Progenitor cell of endocrine pancreas (in vitro differentiated cells): ENCODE data around the gene LPAR1. TPM values are rescaled to one million over a fixed set of nuclear protein-coding genes. Genes with fewer than 3 reads are reported as not detected.

Experiments
- DNase-seq: peaks from one replicate; pipeline ENCODE4 v3.0.0; 2021; ENCODE audit warnings: low spot score; ENCODE audit not compliant: unreplicated experiment
- H3K27ac Mint-ChIP-seq: 2 replicates; pipeline ENCODE4 v1.8.0; 2021; ENCODE audit warnings: mild to moderate bottlenecking, moderate library complexity, mixed read lengths
- H3K27me3 Mint-ChIP-seq: 2 replicates; pipeline ENCODE4 v1.8.0; 2021; ENCODE audit warnings: mixed read lengths
- H3K36me3 Mint-ChIP-seq: 2 replicates; pipeline ENCODE4 v1.8.0; 2022; ENCODE audit warnings: mixed read lengths; ENCODE audit not compliant: insufficient read depth
- H3K4me1 Mint-ChIP-seq: 2 replicates; pipeline ENCODE4 v1.8.0; 2021; ENCODE audit warnings: low read depth, mixed read lengths
- H3K4me3 Mint-ChIP-seq: 2 replicates; pipeline ENCODE4 v1.8.0; 2021; ENCODE audit warnings: low read depth, mild to moderate bottlenecking, moderate library complexity, mixed read lengths
- H3K9me3 Mint-ChIP-seq: 2 replicates; pipeline ENCODE4 v1.8.0; 2021; ENCODE audit warnings: low read depth, mixed read lengths
- total RNA-seq: library from RNA; stranded (reverse); gene quantifications from 2 replicates; pipeline ENCODE4 v1.2.1, GENCODE V29; 2021
- TF ChIP-seq, protein P1 (sequence below): fragments of 200-600 bp; sonication (generic); IDR thresholded peaks from one replicate; pipeline ENCODE4 v1.5.0; 2021; ENCODE audit warnings: antibody characterized with exemption, mild to moderate bottlenecking; ENCODE audit not compliant: unreplicated experiment

Gene LPAR1
- total RNA-seq, 1 donor from 2014 or later: 17.4 TPM

DNA sequence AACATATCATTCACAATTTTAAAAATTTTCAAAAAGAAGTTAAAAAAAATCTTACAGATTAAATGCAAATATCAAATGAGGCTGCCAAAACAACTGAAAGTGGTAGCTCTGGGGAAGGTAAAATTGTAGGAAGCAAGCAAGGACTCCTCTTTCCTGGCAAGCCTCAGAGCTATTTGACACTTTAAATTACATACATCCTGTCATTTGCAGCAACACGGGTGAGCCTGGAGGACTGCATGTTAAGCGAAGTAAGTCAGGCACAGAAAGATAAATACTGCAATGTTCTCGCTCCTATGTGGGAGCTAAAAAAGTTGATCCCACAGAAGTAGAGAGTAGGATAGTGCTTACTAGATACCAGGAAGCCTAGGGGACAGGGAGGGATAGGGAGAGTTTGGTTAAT is 58.0 kb downstream of the LPAR1 start:
- no peak overlapping the region for H3K27ac Mint-ChIP-seq
- no peaks in the 10 kb centered on the region for H3K36me3 Mint-ChIP-seq

DNA sequence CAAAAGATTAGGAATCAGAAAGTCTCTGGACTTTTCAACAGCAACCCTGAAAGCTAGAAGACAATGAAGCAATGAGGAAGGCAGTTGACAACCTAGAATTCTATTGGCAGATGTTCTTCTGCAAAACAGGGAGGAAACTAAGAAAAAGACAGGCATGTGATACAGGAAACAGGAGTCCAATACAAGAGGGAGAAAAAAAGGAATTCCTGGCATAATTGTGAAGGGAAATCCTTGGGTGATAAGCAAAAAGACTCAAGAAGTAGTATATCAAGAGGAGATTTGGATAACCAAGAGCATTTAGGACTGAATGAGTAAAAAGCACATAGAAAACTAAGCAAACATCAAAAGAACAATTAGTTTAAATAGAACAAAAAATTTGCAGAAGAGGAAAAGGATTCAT is 58.6 kb downstream of the LPAR1 start:
- no peak for DNase-seq
- TF ChIP-seq, protein P1, sequence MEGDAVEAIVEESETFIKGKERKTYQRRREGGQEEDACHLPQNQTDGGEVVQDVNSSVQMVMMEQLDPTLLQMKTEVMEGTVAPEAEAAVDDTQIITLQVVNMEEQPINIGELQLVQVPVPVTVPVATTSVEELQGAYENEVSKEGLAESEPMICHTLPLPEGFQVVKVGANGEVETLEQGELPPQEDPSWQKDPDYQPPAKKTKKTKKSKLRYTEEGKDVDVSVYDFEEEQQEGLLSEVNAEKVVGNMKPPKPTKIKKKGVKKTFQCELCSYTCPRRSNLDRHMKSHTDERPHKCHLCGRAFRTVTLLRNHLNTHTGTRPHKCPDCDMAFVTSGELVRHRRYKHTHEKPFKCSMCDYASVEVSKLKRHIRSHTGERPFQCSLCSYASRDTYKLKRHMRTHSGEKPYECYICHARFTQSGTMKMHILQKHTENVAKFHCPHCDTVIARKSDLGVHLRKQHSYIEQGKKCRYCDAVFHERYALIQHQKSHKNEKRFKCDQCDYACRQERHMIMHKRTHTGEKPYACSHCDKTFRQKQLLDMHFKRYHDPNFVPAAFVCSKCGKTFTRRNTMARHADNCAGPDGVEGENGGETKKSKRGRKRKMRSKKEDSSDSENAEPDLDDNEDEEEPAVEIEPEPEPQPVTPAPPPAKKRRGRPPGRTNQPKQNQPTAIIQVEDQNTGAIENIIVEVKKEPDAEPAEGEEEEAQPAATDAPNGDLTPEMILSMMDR: no peak
- no peaks in the 10 kb centered on the region for H3K27me3 Mint-ChIP-seq
- no peaks in the 10 kb centered on the region for H3K9me3 Mint-ChIP-seq
- H3K27ac Mint-ChIP-seq: no peak overlapping the region
- no peaks in the 10 kb centered on the region for H3K4me1 Mint-ChIP-seq
- H3K4me3 Mint-ChIP-seq: no peak overlapping the region
- H3K36me3 Mint-ChIP-seq: no peaks in the 10 kb centered on the region

More for the DNA sequence above, 58.0 kb downstream of the LPAR1 start:
- no peak for DNase-seq
- TF ChIP-seq, protein P1: no peak
- H3K9me3 Mint-ChIP-seq: no peaks in the 10 kb centered on the region
- no peak overlapping the region for H3K4me3 Mint-ChIP-seq
- H3K27me3 Mint-ChIP-seq: no peaks in the 10 kb centered on the region
- H3K4me1 Mint-ChIP-seq: no peaks in the 10 kb centered on the region

DNA sequence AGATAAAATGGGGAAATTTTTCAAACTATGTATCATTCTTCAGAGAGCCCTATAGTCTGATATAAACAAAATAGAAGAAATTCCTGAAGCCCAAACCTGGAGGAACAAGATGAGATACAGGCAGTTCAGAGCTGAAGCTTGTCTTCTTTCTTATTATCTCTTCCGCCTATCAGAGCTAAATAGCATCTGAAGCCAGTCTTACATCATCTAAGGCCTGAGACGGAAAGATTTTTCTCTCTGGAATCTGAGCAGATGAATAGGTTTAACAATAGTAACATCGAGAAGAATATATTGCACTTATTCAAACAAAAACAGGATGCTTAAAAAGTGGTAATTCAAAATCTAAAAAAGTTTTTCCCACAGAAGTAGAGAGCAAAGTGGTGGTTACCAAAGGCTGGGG is 59.8 kb downstream of the LPAR1 start:
- H3K4me3 Mint-ChIP-seq: no peak overlapping the region
- no peaks in the 10 kb centered on the region for H3K9me3 Mint-ChIP-seq
- H3K4me1 Mint-ChIP-seq: no peaks in the 10 kb centered on the region
- no peak for DNase-seq
- H3K27me3 Mint-ChIP-seq: no peaks in the 10 kb centered on the region
- no peak overlapping the region for H3K27ac Mint-ChIP-seq
- H3K36me3 Mint-ChIP-seq: no peaks in the 10 kb centered on the region
- TF ChIP-seq, protein P1: no peak

DNA sequence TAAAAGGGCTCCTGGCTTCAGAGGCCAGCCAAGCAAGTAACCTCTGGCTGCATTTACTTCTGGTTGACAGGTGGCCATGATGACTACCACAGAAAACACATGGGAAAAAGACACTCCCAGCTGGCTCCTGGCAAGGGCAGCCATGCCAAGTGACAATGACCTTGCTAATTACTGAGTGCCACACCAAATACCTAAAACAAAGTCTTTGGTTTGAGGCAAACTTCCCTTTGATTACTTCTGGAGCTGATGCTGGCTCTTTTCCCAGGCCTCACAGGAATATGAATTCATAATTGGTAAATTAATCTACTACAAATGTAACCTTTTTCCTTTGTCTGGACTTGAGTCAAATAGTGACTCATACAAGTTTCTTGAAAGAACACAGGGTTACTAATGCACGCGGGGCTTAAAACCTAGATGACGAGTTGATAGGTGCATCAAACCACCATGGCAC is 61.0 kb downstream of the LPAR1 start:
- H3K27me3 Mint-ChIP-seq: no peaks in the 10 kb centered on the region
- H3K36me3 Mint-ChIP-seq: peaks cover under 1% of the 10 kb centered on the region
- H3K9me3 Mint-ChIP-seq: no peaks in the 10 kb centered on the region
- H3K4me3 Mint-ChIP-seq: no peak overlapping the region
- H3K4me1 Mint-ChIP-seq: peaks cover under 1% of the 10 kb centered on the region
- no peak for DNase-seq
- no peak overlapping the region for H3K27ac Mint-ChIP-seq
- TF ChIP-seq, protein P1: no peak

DNA sequence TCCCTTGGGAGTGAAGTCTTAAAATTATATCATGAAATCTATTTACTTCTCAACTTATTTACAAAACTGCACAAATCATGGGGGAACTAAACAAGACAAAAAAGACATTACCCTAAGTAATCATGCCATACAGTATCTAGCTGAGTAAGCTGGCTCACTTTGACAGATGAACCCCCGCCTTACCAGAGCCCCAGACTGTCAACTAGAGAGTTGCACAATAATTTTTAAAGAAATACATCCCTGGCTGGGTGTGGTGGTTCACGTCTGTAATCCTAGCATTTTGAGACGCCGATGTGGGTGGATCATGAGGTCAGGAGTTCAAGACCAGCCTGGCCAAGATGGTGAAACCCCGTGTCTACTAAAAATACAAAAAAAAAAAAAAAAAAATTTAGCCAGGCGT is 62.3 kb downstream of the LPAR1 start:
- Mint-ChIP-seq H3K27ac (no peak overlapping the region), H3K27me3 (no peaks in the 10 kb centered on the region), H3K4me3 (no peak overlapping the region), H3K36me3 (peaks cover 1% of the 10 kb centered on the region), H3K4me1 (peaks cover 11% of the 10 kb centered on the region), H3K9me3 (no peaks in the 10 kb centered on the region)
- DNase-seq: no peak
- TF ChIP-seq, protein P1: no peak
